Fibroblast of lung (primary cell): ENCODE data around the gene IBSP. TPM values are rescaled to one million over a fixed set of nuclear protein-coding genes. Genes with fewer than 3 reads are reported as not detected.
A peak's percentile ranks its signal among the peaks of the same experiment; 100 is the strongest.

Experiments used
- DNase-seq, 2 donors: peaks; one replicate each; pipeline versions ENCODE4 v3.0.0 to v3.0.0-alpha.2; 2010; ENCODE audit warnings: low read depth in 2 of 2
- H2AFZ ChIP-seq: 2 replicates; pipeline ENCODE4 v1.5.1; 2012; ENCODE audit warnings: low read length, control low read depth, inconsistent platforms
- H3K27ac ChIP-seq: 2 replicates; pipeline ENCODE4 v1.5.1; 2011; ENCODE audit warnings: low read length, control low read depth; ENCODE audit not compliant: insufficient read depth
- H3K27me3 ChIP-seq: 2 replicates; pipeline ENCODE4 v1.5.1; 2011; ENCODE audit warnings: mild to moderate bottlenecking, low read length; ENCODE audit not compliant: control insufficient read depth, insufficient read depth
- H3K36me3 ChIP-seq: 2 replicates; pipeline ENCODE4 v1.5.1; 2011; ENCODE audit warnings: low read length; ENCODE audit not compliant: control insufficient read depth, insufficient read depth
- H3K4me1 ChIP-seq: 2 replicates; pipeline ENCODE4 v1.5.1; 2011; ENCODE audit warnings: low read length; ENCODE audit not compliant: control insufficient read depth, insufficient read depth; ENCODE audit errors: extremely low read depth
- H3K4me2 ChIP-seq: 2 replicates; pipeline ENCODE4 v1.5.1; 2011; ENCODE audit warnings: low read length, control low read depth; ENCODE audit not compliant: insufficient read depth; ENCODE audit errors: extremely low read depth
- H3K4me3 ChIP-seq, 4 experiments: fragments of 200-600 bp in 1 of 4; sonication (generic) in 1 of 4; replicated peaks in 1 of 4; 2 replicates each; pipeline ENCODE4 v1.5.1; 2011 to 2016; ENCODE audit warnings: low read length in 4 of 4, low read depth in 3 of 4, mild to moderate bottlenecking in 3 of 4, control low read depth in 2 of 4, inconsistent platforms in 1 of 4, mixed read lengths in 1 of 4; ENCODE audit not compliant: insufficient read depth in 1 of 4; ENCODE audit errors: control extremely low read depth in 1 of 4
- H3K79me2 ChIP-seq: 2 replicates; pipeline ENCODE4 v1.5.1; 2012; ENCODE audit warnings: mild to moderate bottlenecking, low read length, inconsistent platforms; ENCODE audit not compliant: control insufficient read depth, insufficient read depth
- H3K9ac ChIP-seq: 2 replicates; pipeline ENCODE4 v1.5.1; 2011; ENCODE audit warnings: mild to moderate bottlenecking, low read length, control low read depth; ENCODE audit not compliant: insufficient read depth
- H3K9me3 ChIP-seq: 2 replicates; pipeline ENCODE4 v1.5.1; 2012; ENCODE audit warnings: low read depth, low read length; ENCODE audit not compliant: control insufficient read depth, insufficient read depth
- H4K20me1 ChIP-seq: 2 replicates; pipeline ENCODE4 v1.5.1; 2011; ENCODE audit warnings: low read length; ENCODE audit not compliant: control insufficient read depth, insufficient read depth; ENCODE audit errors: extremely low read depth
- CTCF ChIP-seq, 2 donors: IDR thresholded peaks in 1 of 2; conservative IDR thresholded peaks in 1 of 2; 1 replicate in 1 of 2; 2 replicates in 1 of 2; pipeline ENCODE4 v1.5.1; 2011 to 2012; ENCODE audit warnings: low read length in 2 of 2, control low read depth in 1 of 2, inconsistent platforms in 1 of 2, low read depth in 1 of 2, mild to moderate bottlenecking in 1 of 2
- EZH2 ChIP-seq: IDR thresholded peaks from 2 replicates; pipeline ENCODE4 v1.5.1; 2012; ENCODE audit warnings: low read length, control low read depth, mild to moderate bottlenecking; ENCODE audit errors: missing control alignments
- polyA plus RNA-seq, 2 donors: library from polyadenylated mRNA; depleted of rRNA in 1 of 2; stranded (reverse) in 1 of 2; unstranded in 1 of 2; fragments of >200 nt; gene quantifications; 2 replicates each; pipeline ENCODE4 v1.2.1, GENCODE V29; 2011 to 2012; ENCODE audit warnings: missing spikeins in 1 of 2
- total RNA-seq: library from RNA; depleted of rRNA; stranded (reverse); fragments of >200 nt; gene quantifications from 2 replicates; pipeline ENCODE4 v1.2.1, GENCODE V29; 2014

Gene IBSP
- total and polyA plus RNA-seq, 2 donors (not counting 1 experiment from before 2014, with no cell fraction given): not detected

GRCh38 chr4:87849612-87850011, 50.3 kb downstream of the IBSP start:
- no peak overlapping the region for H3K27ac ChIP-seq

GRCh38 chr4:87851332-87851731, 52.0 kb downstream of the IBSP start:
- Histone ChIP-seq H2AFZ (no peak overlapping the region), H3K4me2 (no peak overlapping the region)
- no peak for DNase-seq

More at GRCh38 chr4:87849612-87850011, 50.3 kb downstream of the IBSP start:
- Histone ChIP-seq H3K4me3 (no peak overlapping the region), H3K4me2 (no peak overlapping the region), H3K4me1 (no peaks in the 10 kb centered on the region), H3K9me3 (no peaks in the 10 kb centered on the region), H4K20me1 (no peaks in the 10 kb centered on the region), H3K9ac (no peak overlapping the region), H2AFZ (peak overlapping the region; percentile 12), H3K36me3 (no peaks in the 10 kb centered on the region), H3K27me3 (no peaks in the 10 kb centered on the region), H3K79me2 (no peaks in the 10 kb centered on the region)
- no peak for TF ChIP-seq CTCF (conservative IDR thresholded peaks at IDR 0.05 in 1 of 2, IDR thresholded peaks at IDR 0.05 in 1 of 2; ENCODE audit: low read depth in 1 of 2, low read length in 2 of 2)
- no peak for TF ChIP-seq EZH2
- peak; percentile 17 to 48 for DNase-seq

DNA sequence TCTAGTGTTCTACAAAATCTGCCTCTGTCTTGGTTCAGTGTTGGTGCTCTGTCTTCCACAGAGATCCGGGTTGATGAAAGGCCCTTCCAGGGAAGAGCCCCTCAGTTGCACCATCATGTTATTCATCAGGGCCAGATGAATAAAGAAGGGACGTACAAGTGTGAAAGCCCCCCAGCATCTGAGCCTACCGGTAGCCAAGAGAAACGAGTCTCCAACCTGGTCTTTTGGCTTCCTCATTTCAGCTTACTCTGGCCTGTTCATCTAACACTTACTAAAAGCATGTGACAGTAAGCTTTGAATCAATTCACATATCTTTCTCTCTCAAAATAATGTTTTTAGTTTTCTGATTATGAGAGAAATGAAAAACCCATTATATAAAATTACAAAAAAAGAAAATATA, 52.6 kb downstream of the IBSP start:
- Histone ChIP-seq H3K27me3 (no peaks in the 10 kb centered on the region), H3K9ac (no peak overlapping the region), H3K4me2 (no peak overlapping the region), H3K4me3 (no peak overlapping the region), H4K20me1 (no peaks in the 10 kb centered on the region), H3K79me2 (no peaks in the 10 kb centered on the region), H3K36me3 (no peaks in the 10 kb centered on the region), H3K27ac (no peak overlapping the region), H3K4me1 (no peaks in the 10 kb centered on the region), H3K9me3 (no peaks in the 10 kb centered on the region), H2AFZ (no peak overlapping the region)
- no peak for TF ChIP-seq CTCF (conservative IDR thresholded peaks at IDR 0.05 in 1 of 2, IDR thresholded peaks at IDR 0.05 in 1 of 2; ENCODE audit: low read depth in 1 of 2, low read length in 2 of 2)
- no peak for TF ChIP-seq EZH2
- no peak for DNase-seq

More at GRCh38 chr4:87851332-87851731, 52.0 kb downstream of the IBSP start:
- H3K4me1 ChIP-seq: no peaks in the 10 kb centered on the region
- H3K4me3 ChIP-seq: no peak overlapping the region
- no peak overlapping the region for H3K27ac ChIP-seq
- H3K79me2 ChIP-seq: no peaks in the 10 kb centered on the region
- H3K27me3 ChIP-seq: no peaks in the 10 kb centered on the region
- H3K9ac ChIP-seq: no peak overlapping the region
- TF ChIP-seq EZH2 (no peak), CTCF (conservative IDR thresholded peaks at IDR 0.05 in 1 of 2, IDR thresholded peaks at IDR 0.05 in 1 of 2; ENCODE audit: low read depth in 1 of 2, low read length in 2 of 2) (no peak)
- no peaks in the 10 kb centered on the region for H4K20me1 ChIP-seq
- no peaks in the 10 kb centered on the region for H3K9me3 ChIP-seq
- H3K36me3 ChIP-seq: no peaks in the 10 kb centered on the region
